Prostate gland (tissue), 2 donors: Measurements from ENCODE around the gene TM2D1.

Experiments used
- CTCF ChIP-seq, 4 experiments: fragments of 200-600 bp in 2 of 4; fragments of 450-650 bp in 2 of 4; sonication (generic) in 2 of 4; IDR thresholded peaks; 1 replicate in 3 of 4; 2 replicates in 1 of 4; pipeline ENCODE4 v1.5.1; 2016 to 2019; ENCODE audit warnings: antibody characterized with exemption in 4 of 4, mild to moderate bottlenecking in 2 of 4, moderate library complexity in 2 of 4
- POLR2A ChIP-seq: fragments of 450-650 bp; IDR thresholded peaks from one replicate; pipeline ENCODE4 v1.6.1; 2016; ENCODE audit warnings: antibody characterized with exemption, mild to moderate bottlenecking
- POLR2AphosphoS5 ChIP-seq: sonication (generic); formaldehyde crosslinking; IDR thresholded peaks from one replicate; pipeline ENCODE4 v1.6.1; 2017; ENCODE audit warnings: antibody characterized with exemption

- TF ChIP-seq CTCF (IDR thresholded peaks at IDR 0.05) (no peak), POLR2A (no peak), POLR2AphosphoS5 (no peak)
These were observed 42.0 kb downstream of the TM2D1 start for GRCh38 chr1:61682891-61683290.
